ENCODE data around the gene UCHL1. TPM values are rescaled to one million over a fixed set of nuclear protein-coding genes. Genes with fewer than 3 reads are reported as not detected.

The UCHL1 gene
- polyA plus RNA-seq, 1 experiment, result 1,743 TPM

Small RNAs within 50 kb of the gene (small RNA-seq; reads per million reads assigned to genes)
- not detected for gene RF00019 (ENCODE audit: insufficient read length, low read depth, low replicate concordance)

Other genes with a start within 250 kb of the UCHL1 start
- 50.3 and 52.9 TPM in 2 replicates for gene APBB2, start 42.4 kb upstream of the UCHL1 start, polyA plus RNA-seq (2011; rRNA removed)

Data from BJ (cell line).